Measurements from ENCODE around the gene EP400. TPM values are rescaled to one million over a fixed set of nuclear protein-coding genes. Genes with fewer than 3 reads are reported as not detected.
"Not testable (repeated sequence)": the region's sequence is repeated elsewhere in the genome, so short reads cannot be mapped to it uniquely, and the experiment has no call there.

The EP400 gene
- total RNA-seq, 4 donors from 2014 or later, result 10.1 to 23.0 (median 20.9) TPM

GRCh38 chr12:131984334-131984733, 34.6 kb downstream of the EP400 start:
- Histone ChIP-seq H3K9me3 (no peaks in the 10 kb centered on the region), H3K4me3 (no peak overlapping the region), H3K27ac (peak overlapping the region in 1 of 4 donors; percentile 51), H3K36me3 (peaks cover 13 to 99% (median 20%) of the 10 kb centered on the region in 3 donors), H3K4me1 (peaks cover 0 to 17% (median 3%) of the 10 kb centered on the region in 3 donors), H3K27me3 (no peaks in the 10 kb centered on the region)
- intact Hi-C loops (cut with DNase I), result no loop called here
- TF ChIP-seq POLR2A (IDR thresholded peaks at IDR 0.05), result no peak
- no peak for TF ChIP-seq CTCF (IDR thresholded peaks at IDR 0.05)
- 65 to 93% methylated on average over 3 of the region's 3 CpGs for WGBS, 2 donors
- no peak for DNase-seq

GRCh38 chr12:131985510-131985875, 35.8 kb downstream of the EP400 start:
- WGBS, 2 donors, result 75 to 78% methylated on average over 8 to 11 of the region's 11 CpGs
- H3K27ac ChIP-seq; H3K27me3 ChIP-seq; intact Hi-C loops (cut with DNase I); DNase-seq; H3K9me3 ChIP-seq; H3K4me3 ChIP-seq: not testable (repeated sequence)
- H3K36me3 ChIP-seq, result peaks cover 13 to 99% (median 20%) of the 10 kb centered on the region in 3 donors
- peaks cover 0 to 17% (median 3%) of the 10 kb centered on the region in 3 donors for H3K4me1 ChIP-seq

- no peak for DNase-seq
- intact Hi-C loops (cut with DNase I), result no loop called here
- Histone ChIP-seq H3K4me3 (no peak overlapping the region), H3K9me3 (no peaks in the 10 kb centered on the region), H3K27ac (no peak overlapping the region), H3K36me3 (peaks cover 20 to 99% (median 21%) of the 10 kb centered on the region in 3 donors), H3K27me3 (no peaks in the 10 kb centered on the region), H3K4me1 (peaks cover 0 to 17% (median 3%) of the 10 kb centered on the region in 3 donors)
- no peak for TF ChIP-seq CTCF (IDR thresholded peaks at IDR 0.05)
- no peak for TF ChIP-seq POLR2A (IDR thresholded peaks at IDR 0.05)
- WGBS, 2 donors, result 93% methylated on average over 13 to 17 of the region's 17 CpGs
These were observed 36.6 kb downstream of the EP400 start for GRCh38 chr12:131986361-131986760.

- DNase-seq, result no peak
- peaks cover 0 to 17% (median 3%) of the 10 kb centered on the region in 3 donors for H3K4me1 ChIP-seq
- H3K4me3 ChIP-seq, result no peak overlapping the region
- no peaks in the 10 kb centered on the region for H3K27me3 ChIP-seq
- TF ChIP-seq POLR2A (IDR thresholded peaks at IDR 0.05), result no peak
- TF ChIP-seq CTCF (IDR thresholded peaks at IDR 0.05), result no peak
- no peaks in the 10 kb centered on the region for H3K9me3 ChIP-seq
- H3K36me3 ChIP-seq, result peaks cover 19 to 99% (median 22%) of the 10 kb centered on the region in 3 donors
- no peak overlapping the region for H3K27ac ChIP-seq
- WGBS, 2 donors, result 81 to 90% methylated on average over 5 of the region's 5 CpGs
- intact Hi-C loops (cut with DNase I), result no loop called here
These were observed 37.2 kb downstream of the EP400 start for GRCh38 chr12:131986910-131987309.

- Histone ChIP-seq H3K4me3 (no peak overlapping the region), H3K27ac (no peak overlapping the region), H3K4me1 (peaks cover 0 to 17% (median 3%) of the 10 kb centered on the region in 3 donors), H3K36me3 (peaks cover 19 to 99% (median 21%) of the 10 kb centered on the region in 3 donors), H3K27me3 (no peaks in the 10 kb centered on the region), H3K9me3 (no peaks in the 10 kb centered on the region)
- WGBS, 2 donors, result 86 to 95% methylated on average over 4 to 8 of the region's 8 CpGs
- intact Hi-C loops (cut with DNase I), result no loop called here
- TF ChIP-seq CTCF (IDR thresholded peaks at IDR 0.05) (no peak), POLR2A (IDR thresholded peaks at IDR 0.05) (no peak)
- no peak for DNase-seq
These were observed 37.8 kb downstream of the EP400 start for GRCh38 chr12:131987552-131987951.
